HG03575 (cell line): ENCODE results near the gene BROX.
"Not testable (repeated sequence)": the region's sequence is repeated elsewhere in the genome, so short reads cannot be mapped to it uniquely, and the experiment has no call there.

ENCODE experiments used
- ATAC-seq: cut with Tn5 transposase; IDR thresholded peaks from one replicate; pipeline ENCODE4 v1.9.1; 2021; ENCODE audit not compliant: unreplicated experiment, insufficient number of reproducible peaks, low FRiP score; ENCODE audit errors: extremely low read depth

BROX gene

GRCh38 chr1:222716393-222716792 is 4.0 kb downstream of the BROX start:
- ATAC-seq = no peak

GRCh38 chr1:222728746-222729145 is 16.4 kb downstream of the BROX start:
- no peak for ATAC-seq

GRCh38 chr1:222730866-222731265 is 18.5 kb downstream of the BROX start:
- no peak for ATAC-seq

- peak; percentile 90 for ATAC-seq
Observed at GRCh38 chr1:222732216-222733159, 20.1 kb downstream of the BROX start.

- ATAC-seq = no peak
Observed at GRCh38 chr1:222734740-222735139, 22.4 kb downstream of the BROX start.

GRCh38 chr1:222736470-222736869 is 24.1 kb downstream of the BROX start:
- ATAC-seq = no peak

GRCh38 chr1:222736972-222737371 is 24.6 kb downstream of the BROX start, which contains the start of gene FAM177B:
FAM177B (plus strand) TSS chr1:222737202; CDS start chr1:222746546, 9,344 bp downstream.
- ATAC-seq = no peak

GRCh38 chr1:222739465-222739864 is 27.1 kb downstream of the BROX start:
- no peak for ATAC-seq

GRCh38 chr1:222739929-222740328 is 27.6 kb downstream of the BROX start:
- no peak for ATAC-seq

- ATAC-seq = not testable (repeated sequence)
Observed at GRCh38 chr1:222741630-222742457, 29.5 kb downstream of the BROX start.

- ATAC-seq = no peak
Observed at GRCh38 chr1:222749927-222750326, 37.6 kb downstream of the BROX start.

GRCh38 chr1:222750651-222751050 is 38.3 kb downstream of the BROX start:
- no peak for ATAC-seq

GRCh38 chr1:222751255-222751654 is 38.9 kb downstream of the BROX start:
- ATAC-seq = no peak

GRCh38 chr1:222754366-222755139 is 42.2 kb downstream of the BROX start:
- no peak for ATAC-seq

- ATAC-seq = no peak
Observed at GRCh38 chr1:222757646-222758268, 45.4 kb downstream of the BROX start.

- ATAC-seq = no peak
Observed at GRCh38 chr1:222759451-222760035, 47.2 kb downstream of the BROX start.

- no peak for ATAC-seq
Observed at GRCh38 chr1:222761083-222761482, 48.7 kb downstream of the BROX start.

- not testable (repeated sequence) for ATAC-seq
Observed at GRCh38 chr1:222762178-222762577, 49.8 kb downstream of the BROX start.
